ENCODE data around the gene FERD3L. TPM values are rescaled to one million over a fixed set of nuclear protein-coding genes. Genes with fewer than 3 reads are reported as not detected.

FERD3L gene
- polyA plus RNA-seq, 1 donor = not detected

GRCh38 chr7:19117091-19117869 is 27.9 kb downstream of the FERD3L start, which contains the start of gene TWIST1:
Gene TWIST1 (minus strand): TSS chr7:19117636. CDS start chr7:19117321, 315 bp downstream.
- peak; percentile 70 for DNase-seq

GRCh38 chr7:19116121-19117090 is 28.8 kb downstream of the FERD3L start:
- DNase-seq = no peak

GRCh38 chr7:19114551-19114855 is 30.7 kb downstream of the FERD3L start:
- DNase-seq = no peak

GRCh38 chr7:19113855-19114550 is 31.2 kb downstream of the FERD3L start:
- DNase-seq = no peak

- DNase-seq = no peak
These were observed 32.2 kb downstream of the FERD3L start for GRCh38 chr7:19113002-19113350.

DNA sequence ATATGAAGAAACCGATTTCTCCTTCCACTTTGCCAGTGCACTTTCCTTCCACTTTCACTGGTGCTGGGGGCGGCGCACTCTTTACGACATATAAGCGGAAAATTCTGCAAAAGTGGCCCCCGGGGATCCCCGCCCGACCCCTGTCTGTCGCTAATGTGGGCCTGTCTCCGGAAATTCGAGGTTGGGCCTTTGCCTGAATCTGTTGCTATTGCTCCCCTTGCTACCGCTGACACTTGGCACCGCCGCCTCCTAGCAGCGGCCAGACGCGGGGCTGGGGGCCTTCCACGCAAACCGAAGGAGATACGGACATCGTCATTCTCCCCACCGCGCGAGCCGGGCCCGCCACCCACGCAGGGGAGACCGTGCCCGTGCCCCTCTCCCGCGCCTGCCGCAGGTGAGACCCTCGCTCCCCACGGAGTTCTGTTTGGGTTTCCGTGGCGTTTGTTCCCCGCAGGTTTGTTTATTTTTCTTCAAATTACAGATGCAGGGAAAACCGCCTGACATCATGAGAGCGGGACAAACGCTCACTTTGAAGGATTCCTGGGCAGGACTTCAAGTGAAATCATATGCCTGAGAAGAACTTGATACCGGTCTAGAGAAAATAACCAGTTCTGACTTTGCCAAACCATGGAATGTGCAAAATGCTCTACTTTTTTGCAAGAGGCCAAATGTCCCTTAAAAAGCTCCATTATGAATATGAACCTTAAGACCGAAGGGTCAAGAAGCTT is 32.8 kb downstream of the FERD3L start:
- DNase-seq = no peak

DNA sequence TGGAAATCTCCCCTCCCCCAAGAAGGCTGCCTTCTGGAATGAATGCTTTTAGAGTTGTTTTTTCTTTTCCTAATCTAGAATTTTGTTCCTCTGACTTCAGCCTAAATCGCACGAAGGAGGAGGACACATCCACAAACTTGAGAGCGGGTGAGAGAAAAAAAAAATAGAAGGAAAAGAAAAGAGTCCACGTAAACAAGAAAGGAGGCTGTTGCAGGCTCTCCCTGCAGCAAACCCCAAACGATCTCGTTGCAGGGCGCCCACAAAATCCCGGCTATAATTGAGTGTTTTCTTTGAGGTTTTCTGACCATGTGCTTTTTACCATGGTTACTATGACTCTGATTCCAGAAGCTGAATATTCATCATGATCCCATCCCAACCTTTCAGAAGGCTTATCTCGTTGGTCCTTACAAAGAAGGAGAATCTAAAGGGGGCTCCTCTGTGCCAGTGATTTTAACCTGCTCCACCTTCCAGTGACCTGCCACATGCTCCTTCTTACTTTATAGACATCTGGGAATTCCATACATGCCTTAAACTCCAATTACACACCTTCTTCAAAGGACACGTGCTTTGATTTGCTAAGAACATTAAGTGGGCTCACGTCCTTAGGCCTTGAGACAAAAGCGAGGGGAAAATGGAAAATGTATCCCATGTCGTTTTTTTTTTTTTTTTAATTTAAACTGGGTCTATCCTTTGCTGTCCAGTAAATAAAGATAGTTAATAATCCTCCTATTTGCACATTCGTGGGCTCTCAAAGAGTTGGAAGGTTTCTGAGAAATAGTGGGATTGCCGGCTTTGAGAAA is 33.5 kb downstream of the FERD3L start:
- no peak for DNase-seq

- DNase-seq = no peak
These were observed 34.4 kb downstream of the FERD3L start for GRCh38 chr7:19110776-19111175.

DNA sequence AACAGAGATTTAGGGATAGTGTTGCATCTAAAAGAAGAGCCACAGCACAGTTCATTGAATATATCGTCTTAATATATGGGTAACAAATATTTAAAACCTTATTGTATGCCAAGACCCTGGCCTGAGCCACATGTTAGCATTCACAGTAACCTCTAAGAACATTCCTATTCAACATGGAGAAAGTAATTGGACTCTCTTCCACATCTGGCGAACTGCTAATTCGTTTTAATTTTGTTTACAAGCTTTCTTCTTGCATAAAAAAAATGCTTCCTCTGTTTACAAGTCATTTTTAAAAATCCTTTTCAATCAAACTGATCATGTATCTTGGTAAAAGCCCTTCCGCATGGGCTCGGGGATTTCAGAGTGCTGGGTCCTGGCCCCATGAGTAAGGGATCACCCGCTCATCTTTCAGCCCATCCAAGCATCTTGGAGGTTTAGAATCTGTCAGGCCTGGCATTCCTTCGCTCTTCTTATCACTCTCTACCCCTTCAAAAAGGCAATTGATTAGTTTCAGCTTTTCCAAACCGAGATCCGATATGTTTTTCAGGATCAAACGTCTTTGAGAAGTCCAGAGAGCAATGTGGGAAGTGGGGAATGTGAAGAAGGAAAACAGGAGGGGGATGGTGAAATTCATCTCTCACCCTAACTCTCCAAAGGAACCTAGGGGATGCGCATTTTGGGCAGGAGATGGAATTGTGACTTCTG is 35.0 kb downstream of the FERD3L start:
- DNase-seq = no peak

DNA sequence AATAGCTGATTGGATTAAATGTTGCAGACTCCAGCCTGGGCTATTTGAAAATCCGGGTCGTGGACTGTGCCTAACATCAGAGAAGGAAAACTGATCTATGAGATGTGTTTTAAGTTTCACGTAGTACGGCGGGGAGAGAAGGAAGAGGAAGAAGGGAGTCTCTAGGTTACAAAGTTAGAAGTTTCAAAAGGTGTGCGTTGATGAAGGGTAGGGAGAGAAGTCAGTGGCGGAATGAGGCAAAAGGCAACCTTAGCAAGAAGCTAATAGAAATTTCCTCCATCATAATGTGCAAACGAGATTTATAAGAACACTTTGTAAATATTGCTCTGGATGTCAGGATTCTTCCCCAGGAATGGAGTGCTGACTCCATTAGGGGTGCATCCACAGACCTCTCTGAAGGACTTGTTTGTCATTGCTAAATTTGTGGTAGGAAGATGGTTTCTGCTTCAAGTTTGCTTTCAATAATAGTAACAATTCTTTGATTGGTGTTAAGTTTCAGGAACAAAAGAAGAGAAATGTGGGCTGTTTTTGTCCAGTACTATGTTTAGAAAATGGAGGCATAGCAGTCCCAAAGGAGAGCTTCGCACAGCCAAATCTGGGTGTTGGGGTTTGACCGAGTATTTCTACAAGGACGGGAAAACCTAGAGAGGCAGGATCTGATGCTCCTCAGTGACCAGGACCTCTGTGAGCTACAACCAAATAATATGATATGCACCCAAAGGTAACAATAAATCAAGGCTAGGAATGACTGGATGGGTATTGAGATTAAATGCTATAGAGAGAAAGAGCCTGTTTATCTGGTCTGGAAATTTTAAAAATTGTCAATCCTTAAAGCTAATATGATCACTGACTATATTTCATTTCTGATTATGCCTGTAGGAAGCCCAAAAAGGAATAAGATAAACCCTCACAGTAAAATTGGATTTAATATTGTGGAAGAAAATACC is 35.9 kb downstream of the FERD3L start:
- DNase-seq = no peak

- no peak for DNase-seq
These were observed 37.7 kb downstream of the FERD3L start for GRCh38 chr7:19107356-19108146.

GRCh38 chr7:19107081-19107355 is 38.2 kb downstream of the FERD3L start:
- no peak for DNase-seq

- no peak for DNase-seq
These were observed 38.8 kb downstream of the FERD3L start for GRCh38 chr7:19106241-19107080.

- no peak for DNase-seq
These were observed 39.7 kb downstream of the FERD3L start for GRCh38 chr7:19105546-19105945.

GRCh38 chr7:19104811-19105210 is 40.4 kb downstream of the FERD3L start:
- no peak for DNase-seq

DNA sequence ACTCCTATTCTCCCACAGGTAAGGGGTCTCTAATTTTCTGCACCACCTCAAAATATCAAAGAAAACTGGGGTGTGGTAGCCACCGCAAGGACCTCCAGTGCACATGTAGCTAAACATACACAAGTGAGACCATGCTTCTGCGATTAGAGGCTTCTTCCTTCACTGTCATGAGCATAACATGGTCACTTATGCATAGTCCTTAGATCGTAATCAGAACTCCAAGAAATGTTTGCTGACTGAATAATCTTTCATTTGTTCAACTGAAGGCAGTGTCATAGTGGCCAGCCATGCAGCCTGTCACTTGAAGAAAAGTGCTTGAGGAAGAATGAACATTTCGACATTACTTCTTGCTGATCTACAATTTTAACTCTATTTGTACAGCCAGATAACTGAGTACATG is 42.3 kb downstream of the FERD3L start:
- DNase-seq = no peak

GRCh38 chr7:19101909-19102308 is 43.3 kb downstream of the FERD3L start:
- DNase-seq = no peak

GRCh38 chr7:19101472-19101871 is 43.7 kb downstream of the FERD3L start:
- DNase-seq = no peak
